ENCODE measurements around the gene SENP7. TPM values are rescaled to one million over a fixed set of nuclear protein-coding genes. Genes with fewer than 3 reads are reported as not detected.
"Not testable (repeated sequence)": the region's sequence is repeated elsewhere in the genome, so short reads cannot be mapped to it uniquely, and the experiment has no call there.

The SENP7 gene
- total RNA-seq, 1 donor from 2014 or later = 10.8 TPM

DNA sequence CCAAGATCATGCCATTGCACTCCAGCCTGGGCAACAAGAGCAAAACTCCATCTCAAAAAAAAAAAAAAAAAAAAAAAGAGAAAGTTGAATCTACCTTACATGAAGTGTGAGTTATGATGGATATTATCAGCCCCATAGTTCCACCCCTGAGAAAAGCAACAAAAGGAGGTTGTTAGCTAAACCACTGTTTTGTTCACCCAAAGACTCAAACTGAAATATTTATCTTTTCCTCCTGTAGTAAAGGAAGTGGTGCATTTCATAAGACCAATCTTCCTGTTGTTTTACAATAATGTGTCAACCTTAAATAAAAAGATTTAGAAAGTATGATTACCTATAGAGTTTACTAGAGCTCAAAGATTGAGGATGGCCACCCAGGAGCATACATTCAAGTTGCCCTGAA lies 29.9 kb upstream of the SENP7 start:
- H3K9me3 ChIP-seq (ENCODE audit: insufficient read depth, low read depth, low read length) = no peaks in the 10 kb centered on the region
- Mint-ChIP-seq H3K27me3 (ENCODE audit: low read depth, unreplicated experiment) (peaks cover 15% of the 10 kb centered on the region), H3K36me3 (ENCODE audit: low read depth, unreplicated experiment) (no peaks in the 10 kb centered on the region), H3K27ac (ENCODE audit: unreplicated experiment) (no peak overlapping the region), H3K9me3 (ENCODE audit: unreplicated experiment) (peaks cover 10% of the 10 kb centered on the region), H3K4me3 (ENCODE audit: unreplicated experiment) (no peak overlapping the region), H3K4me1 (ENCODE audit: low read depth, unreplicated experiment) (no peaks in the 10 kb centered on the region)
- FAIRE-seq (no peak), DNase-seq (ENCODE audit: low read depth) (no peak)
- H3K4me2 ChIP-seq (ENCODE audit: low read length) = no peak overlapping the region
- no peaks in the 10 kb centered on the region for H3K27me3 ChIP-seq (ENCODE audit: insufficient read depth, low read length)
- no peak overlapping the region for H3K9ac ChIP-seq (ENCODE audit: low read length)
- TF ChIP-seq, protein P1, sequence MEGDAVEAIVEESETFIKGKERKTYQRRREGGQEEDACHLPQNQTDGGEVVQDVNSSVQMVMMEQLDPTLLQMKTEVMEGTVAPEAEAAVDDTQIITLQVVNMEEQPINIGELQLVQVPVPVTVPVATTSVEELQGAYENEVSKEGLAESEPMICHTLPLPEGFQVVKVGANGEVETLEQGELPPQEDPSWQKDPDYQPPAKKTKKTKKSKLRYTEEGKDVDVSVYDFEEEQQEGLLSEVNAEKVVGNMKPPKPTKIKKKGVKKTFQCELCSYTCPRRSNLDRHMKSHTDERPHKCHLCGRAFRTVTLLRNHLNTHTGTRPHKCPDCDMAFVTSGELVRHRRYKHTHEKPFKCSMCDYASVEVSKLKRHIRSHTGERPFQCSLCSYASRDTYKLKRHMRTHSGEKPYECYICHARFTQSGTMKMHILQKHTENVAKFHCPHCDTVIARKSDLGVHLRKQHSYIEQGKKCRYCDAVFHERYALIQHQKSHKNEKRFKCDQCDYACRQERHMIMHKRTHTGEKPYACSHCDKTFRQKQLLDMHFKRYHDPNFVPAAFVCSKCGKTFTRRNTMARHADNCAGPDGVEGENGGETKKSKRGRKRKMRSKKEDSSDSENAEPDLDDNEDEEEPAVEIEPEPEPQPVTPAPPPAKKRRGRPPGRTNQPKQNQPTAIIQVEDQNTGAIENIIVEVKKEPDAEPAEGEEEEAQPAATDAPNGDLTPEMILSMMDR (IDR thresholded peaks at IDR 0.05; ENCODE audit: insufficient read depth, low read depth, low read length) = no peak
- TF ChIP-seq EZH2 (IDR thresholded peaks at IDR 0.05; ENCODE audit: insufficient read depth, low read length) = no peak
- no peaks in the 10 kb centered on the region for H3K4me1 ChIP-seq (ENCODE audit: insufficient read depth, low read length)
- H3K27ac ChIP-seq (ENCODE audit: low read depth, low read length) = no peak overlapping the region
- H2AFZ ChIP-seq (ENCODE audit: low read depth, low read length) = no peak overlapping the region
- no peaks in the 10 kb centered on the region for H3K36me3 ChIP-seq (ENCODE audit: insufficient read depth, low read length)
- no peaks in the 10 kb centered on the region for H4K20me1 ChIP-seq (ENCODE audit: insufficient read depth, low read length)
- H3K79me2 ChIP-seq (ENCODE audit: insufficient read depth, low read length) = no peaks in the 10 kb centered on the region
- H3K4me3 ChIP-seq (ENCODE audit: insufficient read depth, low read depth, low read length) = no peak overlapping the region

DNA sequence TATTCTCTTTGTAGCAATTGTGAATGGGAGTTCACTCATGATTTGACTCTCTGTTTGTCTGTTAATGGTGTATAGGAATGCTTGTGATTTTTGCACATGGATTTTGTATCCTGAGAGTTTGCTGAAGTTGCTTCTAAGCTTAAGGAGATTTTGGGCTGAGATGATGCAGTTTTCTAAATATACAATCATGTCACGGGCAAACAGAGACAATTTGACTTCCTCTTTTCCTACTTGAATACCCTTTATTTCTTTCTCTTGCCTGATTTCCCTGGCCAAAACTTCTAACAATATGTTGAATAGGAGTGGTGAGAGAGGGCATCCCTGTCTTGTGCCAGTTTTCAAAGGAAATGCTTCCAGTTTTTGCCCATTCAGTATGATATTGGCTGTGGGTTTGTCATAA lies 23.9 kb upstream of the SENP7 start:
- not testable (repeated sequence) for H3K27ac Mint-ChIP-seq (ENCODE audit: unreplicated experiment); FAIRE-seq; H4K20me1 ChIP-seq (ENCODE audit: insufficient read depth, low read length); DNase-seq (ENCODE audit: low read depth); H3K9me3 Mint-ChIP-seq (ENCODE audit: unreplicated experiment); H3K27me3 ChIP-seq (ENCODE audit: insufficient read depth, low read length); H3K36me3 Mint-ChIP-seq (ENCODE audit: low read depth, unreplicated experiment); H3K4me2 ChIP-seq (ENCODE audit: low read length); H3K4me1 Mint-ChIP-seq (ENCODE audit: low read depth, unreplicated experiment); H3K4me3 Mint-ChIP-seq (ENCODE audit: unreplicated experiment); H3K4me3 ChIP-seq (ENCODE audit: insufficient read depth, low read depth, low read length); H3K4me1 ChIP-seq (ENCODE audit: insufficient read depth, low read length); H2AFZ ChIP-seq (ENCODE audit: low read depth, low read length); H3K36me3 ChIP-seq (ENCODE audit: insufficient read depth, low read length); H3K27ac ChIP-seq (ENCODE audit: low read depth, low read length); H3K9me3 ChIP-seq (ENCODE audit: insufficient read depth, low read depth, low read length); H3K79me2 ChIP-seq (ENCODE audit: insufficient read depth, low read length); H3K9ac ChIP-seq (ENCODE audit: low read length)
- peaks cover 17% of the 10 kb centered on the region for H3K27me3 Mint-ChIP-seq (ENCODE audit: low read depth, unreplicated experiment)

DNA sequence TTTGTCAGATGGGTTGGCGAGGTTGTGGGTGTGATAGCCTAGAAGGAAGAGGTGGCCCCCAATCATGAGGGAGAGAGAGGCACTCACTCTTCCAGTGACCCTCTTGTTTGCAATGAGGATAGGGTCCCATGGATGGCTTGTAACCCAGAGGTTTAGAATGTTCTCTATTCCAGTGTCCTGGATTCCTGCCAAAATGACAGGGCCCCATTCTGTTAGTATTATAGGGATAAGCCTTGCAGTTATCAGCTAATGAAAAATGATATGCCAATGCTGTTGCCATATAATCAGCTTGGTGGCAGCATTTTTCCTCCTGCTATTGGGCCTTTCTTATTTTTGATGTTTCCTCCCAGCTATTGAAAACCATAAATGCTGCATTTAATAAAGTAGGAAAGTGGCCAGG lies 23.3 kb upstream of the SENP7 start:
- Histone ChIP-seq H3K27me3 (ENCODE audit: insufficient read depth, low read length) (peaks cover 2% of the 10 kb centered on the region), H3K9me3 (ENCODE audit: insufficient read depth, low read depth, low read length) (no peaks in the 10 kb centered on the region), H4K20me1 (ENCODE audit: insufficient read depth, low read length) (no peaks in the 10 kb centered on the region), H3K36me3 (ENCODE audit: insufficient read depth, low read length) (no peaks in the 10 kb centered on the region), H3K9ac (ENCODE audit: low read length) (no peak overlapping the region), H2AFZ (ENCODE audit: low read depth, low read length) (no peak overlapping the region), H3K79me2 (ENCODE audit: insufficient read depth, low read length) (no peaks in the 10 kb centered on the region), H3K4me2 (ENCODE audit: low read length) (no peak overlapping the region), H3K4me3 (ENCODE audit: insufficient read depth, low read depth, low read length) (no peak overlapping the region), H3K4me1 (ENCODE audit: insufficient read depth, low read length) (no peaks in the 10 kb centered on the region), H3K27ac (ENCODE audit: low read depth, low read length) (no peak overlapping the region)
- DNase-seq (ENCODE audit: low read depth) (no peak), FAIRE-seq (no peak)
- Mint-ChIP-seq H3K4me1 (ENCODE audit: low read depth, unreplicated experiment) (peaks cover 16% of the 10 kb centered on the region), H3K27me3 (ENCODE audit: low read depth, unreplicated experiment) (peaks cover 17% of the 10 kb centered on the region), H3K9me3 (ENCODE audit: unreplicated experiment) (peaks cover 7% of the 10 kb centered on the region), H3K27ac (ENCODE audit: unreplicated experiment) (no peak overlapping the region), H3K4me3 (ENCODE audit: unreplicated experiment) (no peak overlapping the region), H3K36me3 (ENCODE audit: low read depth, unreplicated experiment) (no peaks in the 10 kb centered on the region)
- TF ChIP-seq, protein P1 (IDR thresholded peaks at IDR 0.05; ENCODE audit: insufficient read depth, low read depth, low read length) = no peak
- no peak for TF ChIP-seq EZH2 (IDR thresholded peaks at IDR 0.05; ENCODE audit: insufficient read depth, low read length)

All from astrocyte (in vitro differentiated cells and primary cell).